ENCODE data around the gene TMEM184B. TPM values are rescaled to one million over a fixed set of nuclear protein-coding genes. Genes with fewer than 3 reads are reported as not detected.
"Not testable (repeated sequence)": the region's sequence is repeated elsewhere in the genome, so short reads cannot be mapped to it uniquely, and the experiment has no call there.

TMEM184B gene
- total RNA-seq, 1 experiment from 2014 or later, result 5.1 TPM

DNA sequence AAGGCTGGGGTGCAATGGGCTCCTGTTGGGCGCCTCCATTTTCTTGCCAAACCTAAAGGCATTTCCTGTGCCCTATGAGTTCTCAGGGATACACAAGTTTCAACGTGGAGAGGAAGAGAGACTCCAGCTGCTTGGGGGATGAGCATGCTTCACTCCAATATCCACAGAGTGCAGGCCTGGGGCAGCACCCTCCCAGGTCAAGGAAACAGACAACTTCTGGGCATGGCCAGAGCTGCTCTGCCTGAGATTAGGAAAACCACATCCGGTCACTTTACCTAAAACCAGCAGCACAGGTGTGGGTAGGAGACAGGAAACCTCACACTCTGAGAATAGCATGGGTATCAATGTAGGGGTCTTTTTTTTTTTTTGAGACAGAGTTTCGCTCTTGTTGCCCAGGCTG lies 28.7 kb downstream of the TMEM184B start:
- Histone ChIP-seq H3K79me2 (ENCODE audit: low read length) (no peaks in the 10 kb centered on the region), H3K4me1 (ENCODE audit: low read length) (peaks cover 44% of the 10 kb centered on the region), H4K20me1 (ENCODE audit: insufficient read depth, low read depth, low read length) (no peaks in the 10 kb centered on the region; the same call in 1 of the 2 replicates), H3K27ac (ENCODE audit: low read length) (no peak overlapping the region), H3K9me3 (ENCODE audit: low read length) (no peaks in the 10 kb centered on the region), H3K4me3 (ENCODE audit: low read length) (no peak overlapping the region), H3K27me3 (ENCODE audit: low read length) (no peaks in the 10 kb centered on the region), H3K36me3 (ENCODE audit: insufficient read depth, low read length) (no peaks in the 10 kb centered on the region), H3K4me2 (ENCODE audit: low read depth, low read length, poor library complexity, severe bottlenecking) (no peak overlapping the region), H3K9ac (ENCODE audit: low read length) (no peak overlapping the region), H2AFZ (ENCODE audit: low read length) (no peak overlapping the region), H3K9me2 (replicated peaks; ENCODE audit: insufficient read depth, low read length) (no peaks in the 10 kb centered on the region)
- DNase-seq, result no peak

DNA sequence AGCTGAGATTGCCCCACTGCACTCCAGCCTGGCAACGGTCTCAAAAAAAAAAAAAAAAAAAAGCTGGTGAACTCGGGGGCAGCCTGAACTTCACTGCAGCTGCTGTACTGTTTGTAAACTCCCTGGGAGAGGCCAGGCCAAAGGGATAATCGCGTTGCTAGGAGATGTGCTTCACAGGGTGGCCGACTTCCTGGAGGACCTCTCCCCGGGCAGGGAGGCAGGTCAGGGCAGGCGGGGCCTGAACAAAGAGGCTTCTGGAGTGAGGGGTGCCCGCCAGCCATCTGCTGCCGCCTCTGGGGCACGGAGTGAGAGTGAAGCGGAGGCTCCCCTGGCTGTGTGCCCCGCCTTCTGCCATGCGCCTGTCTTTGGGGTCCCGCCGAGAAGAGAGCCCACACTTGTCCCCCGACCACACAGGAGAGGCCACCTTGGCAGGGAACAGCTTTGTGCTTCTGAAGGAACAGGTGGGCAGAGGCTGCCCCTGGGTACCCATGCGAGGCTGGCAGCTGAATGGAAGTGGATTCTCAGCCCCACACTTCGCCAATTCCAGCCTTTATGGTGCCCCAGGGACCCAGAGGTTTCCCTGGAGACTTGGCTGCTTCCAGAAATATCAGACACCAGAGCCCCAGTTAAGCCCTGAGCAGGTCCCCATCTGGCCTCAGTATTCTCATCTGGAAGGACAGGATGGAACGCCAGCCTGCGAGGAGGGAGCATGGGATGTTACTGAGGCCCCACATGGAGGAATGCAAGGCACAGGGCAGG lies 29.6 kb downstream of the TMEM184B start:
- no peaks in the 10 kb centered on the region for H3K36me3 ChIP-seq (ENCODE audit: insufficient read depth, low read length)
- H3K79me2 ChIP-seq (ENCODE audit: low read length), result no peaks in the 10 kb centered on the region
- H3K9me2 ChIP-seq (replicated peaks; ENCODE audit: insufficient read depth, low read length), result no peaks in the 10 kb centered on the region
- H3K9me3 ChIP-seq (ENCODE audit: low read length), result no peaks in the 10 kb centered on the region
- no peaks in the 10 kb centered on the region for H3K27me3 ChIP-seq (ENCODE audit: low read length)
- no peak overlapping the region for H3K27ac ChIP-seq (ENCODE audit: low read length)
- H2AFZ ChIP-seq (ENCODE audit: low read length), result no peak overlapping the region
- no peak overlapping the region for H3K4me3 ChIP-seq (ENCODE audit: low read length)
- no peak for DNase-seq
- H3K4me2 ChIP-seq (ENCODE audit: low read depth, low read length, poor library complexity, severe bottlenecking), result no peak overlapping the region
- H4K20me1 ChIP-seq (ENCODE audit: insufficient read depth, low read depth, low read length), result no peaks in the 10 kb centered on the region; the same call in 1 of the 2 replicates
- H3K9ac ChIP-seq (ENCODE audit: low read length), result no peak overlapping the region
- peaks cover 44% of the 10 kb centered on the region for H3K4me1 ChIP-seq (ENCODE audit: low read length)

DNA sequence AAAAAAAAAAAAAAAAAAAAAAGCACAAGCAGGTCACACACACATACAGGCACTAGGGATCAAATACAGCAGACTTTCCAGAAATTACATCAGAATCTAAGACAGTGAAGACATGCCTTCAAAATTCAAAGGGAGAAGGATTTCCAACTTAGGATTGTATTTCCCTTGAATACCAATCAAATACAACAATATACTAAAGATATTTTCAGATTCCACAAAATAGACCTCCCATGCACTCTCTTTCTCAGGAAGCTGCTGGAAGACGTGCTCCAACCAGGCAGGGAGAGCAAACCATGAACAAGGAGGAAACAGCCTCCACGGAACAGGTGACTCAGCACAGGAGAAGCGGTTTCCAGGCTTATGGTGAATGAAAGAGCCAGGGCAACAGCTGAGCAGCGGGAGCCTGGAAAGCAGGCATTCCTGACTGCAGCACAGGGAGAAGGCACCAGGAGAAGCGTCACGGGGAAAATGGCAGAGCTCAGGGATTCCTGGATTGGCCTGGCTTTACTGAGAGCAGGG lies 32.0 kb downstream of the TMEM184B start:
- no peak overlapping the region for H2AFZ ChIP-seq (ENCODE audit: low read length)
- H3K36me3 ChIP-seq (ENCODE audit: insufficient read depth, low read length), result no peaks in the 10 kb centered on the region
- H3K27ac ChIP-seq (ENCODE audit: low read length), result no peak overlapping the region
- H3K27me3 ChIP-seq (ENCODE audit: low read length), result no peaks in the 10 kb centered on the region
- no peak overlapping the region for H3K9ac ChIP-seq (ENCODE audit: low read length)
- no peaks in the 10 kb centered on the region for H3K9me2 ChIP-seq (replicated peaks; ENCODE audit: insufficient read depth, low read length)
- no peak overlapping the region for H3K4me3 ChIP-seq (ENCODE audit: low read length)
- no peaks in the 10 kb centered on the region for H3K79me2 ChIP-seq (ENCODE audit: low read length)
- H3K4me1 ChIP-seq (ENCODE audit: low read length), result peaks cover 28% of the 10 kb centered on the region
- H3K4me2 ChIP-seq (ENCODE audit: low read depth, low read length, poor library complexity, severe bottlenecking), result no peak overlapping the region
- H4K20me1 ChIP-seq (ENCODE audit: insufficient read depth, low read depth, low read length), result no peaks in the 10 kb centered on the region
- H3K9me3 ChIP-seq (ENCODE audit: low read length), result no peaks in the 10 kb centered on the region
- DNase-seq, result no peak

DNA sequence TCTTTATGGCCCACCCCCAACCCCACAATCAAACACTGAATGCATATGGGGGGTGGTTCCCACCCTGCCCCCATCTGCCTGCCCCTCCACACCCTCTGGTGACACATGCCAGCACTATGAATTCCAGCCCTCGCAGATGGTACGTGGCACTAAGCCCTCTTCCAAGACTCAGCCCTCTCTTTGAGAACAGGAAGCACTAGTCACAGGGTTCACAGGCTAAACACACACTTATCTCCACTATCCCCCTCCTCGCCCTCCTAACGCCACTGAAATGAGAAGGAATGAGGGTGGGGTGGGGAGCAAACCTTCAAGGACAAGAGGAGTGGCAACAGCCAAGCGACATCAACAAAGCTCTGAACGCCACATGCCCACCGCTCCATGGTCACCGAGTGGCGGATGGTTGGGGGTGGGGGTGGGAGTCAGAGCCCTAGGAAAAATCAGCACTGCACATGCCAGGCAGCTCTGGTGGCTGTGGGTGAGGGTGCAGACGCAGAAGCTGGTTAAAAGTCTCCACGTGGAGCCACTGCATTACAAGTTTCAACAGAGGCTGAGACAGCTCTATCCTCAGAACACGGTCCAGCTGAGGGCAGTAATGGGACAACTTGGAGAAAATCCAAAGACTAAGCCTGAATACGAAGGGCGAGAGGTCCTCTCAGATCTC lies 33.6 kb downstream of the TMEM184B start:
- no peak overlapping the region for H2AFZ ChIP-seq (ENCODE audit: low read length)
- H3K27ac ChIP-seq (ENCODE audit: low read length), result no peak overlapping the region
- no peaks in the 10 kb centered on the region for H3K79me2 ChIP-seq (ENCODE audit: low read length)
- H3K36me3 ChIP-seq (ENCODE audit: insufficient read depth, low read length), result no peaks in the 10 kb centered on the region
- no peak for DNase-seq
- no peak overlapping the region for H3K9ac ChIP-seq (ENCODE audit: low read length)
- no peaks in the 10 kb centered on the region for H4K20me1 ChIP-seq (ENCODE audit: insufficient read depth, low read depth, low read length)
- H3K4me2 ChIP-seq (ENCODE audit: low read depth, low read length, poor library complexity, severe bottlenecking), result no peak overlapping the region
- no peaks in the 10 kb centered on the region for H3K9me2 ChIP-seq (replicated peaks; ENCODE audit: insufficient read depth, low read length)
- H3K9me3 ChIP-seq (ENCODE audit: low read length), result no peaks in the 10 kb centered on the region
- H3K27me3 ChIP-seq (ENCODE audit: low read length), result no peaks in the 10 kb centered on the region
- H3K4me3 ChIP-seq (ENCODE audit: low read length), result no peak overlapping the region
- H3K4me1 ChIP-seq (ENCODE audit: low read length), result peaks cover 20% of the 10 kb centered on the region

DNA sequence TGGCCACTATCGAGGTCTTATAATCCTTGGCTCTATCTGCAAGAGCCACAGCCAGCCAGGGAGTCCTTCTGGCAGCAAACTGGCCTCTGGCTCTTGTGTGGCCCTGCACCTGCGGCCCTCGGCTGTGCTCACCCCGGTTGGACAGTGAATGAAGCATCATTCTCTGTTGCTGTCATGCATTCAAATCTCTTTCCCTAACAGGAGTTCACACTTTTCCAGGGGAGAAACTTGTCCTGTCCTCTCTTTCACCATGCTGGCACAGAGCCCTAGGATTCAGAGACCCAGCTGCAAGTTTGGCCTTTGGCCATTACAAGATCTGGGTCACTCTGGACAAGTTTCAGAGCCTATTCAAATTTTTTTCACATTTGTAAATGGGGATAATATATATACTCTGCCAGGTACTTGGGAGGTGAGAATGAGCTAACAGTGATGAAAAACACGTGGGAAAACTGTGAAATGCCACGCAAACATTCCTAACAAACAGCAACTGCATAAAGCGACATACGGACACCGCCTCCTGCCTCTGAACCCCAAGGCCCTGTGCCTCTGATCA lies 34.2 kb downstream of the TMEM184B start:
- H3K9ac ChIP-seq (ENCODE audit: low read length), result no peak overlapping the region
- H3K9me3 ChIP-seq (ENCODE audit: low read length), result no peaks in the 10 kb centered on the region
- H3K4me1 ChIP-seq (ENCODE audit: low read length), result peaks cover 13% of the 10 kb centered on the region
- H3K4me2 ChIP-seq (ENCODE audit: low read depth, low read length, poor library complexity, severe bottlenecking), result no peak overlapping the region
- no peaks in the 10 kb centered on the region for H3K27me3 ChIP-seq (ENCODE audit: low read length)
- H3K9me2 ChIP-seq (replicated peaks; ENCODE audit: insufficient read depth, low read length), result no peaks in the 10 kb centered on the region
- H3K79me2 ChIP-seq (ENCODE audit: low read length), result no peaks in the 10 kb centered on the region
- H3K36me3 ChIP-seq (ENCODE audit: insufficient read depth, low read length), result no peaks in the 10 kb centered on the region
- no peaks in the 10 kb centered on the region for H4K20me1 ChIP-seq (ENCODE audit: insufficient read depth, low read depth, low read length)
- DNase-seq, result no peak
- no peak overlapping the region for H3K27ac ChIP-seq (ENCODE audit: low read length)
- no peak overlapping the region for H2AFZ ChIP-seq (ENCODE audit: low read length)
- H3K4me3 ChIP-seq (ENCODE audit: low read length), result no peak overlapping the region

DNA sequence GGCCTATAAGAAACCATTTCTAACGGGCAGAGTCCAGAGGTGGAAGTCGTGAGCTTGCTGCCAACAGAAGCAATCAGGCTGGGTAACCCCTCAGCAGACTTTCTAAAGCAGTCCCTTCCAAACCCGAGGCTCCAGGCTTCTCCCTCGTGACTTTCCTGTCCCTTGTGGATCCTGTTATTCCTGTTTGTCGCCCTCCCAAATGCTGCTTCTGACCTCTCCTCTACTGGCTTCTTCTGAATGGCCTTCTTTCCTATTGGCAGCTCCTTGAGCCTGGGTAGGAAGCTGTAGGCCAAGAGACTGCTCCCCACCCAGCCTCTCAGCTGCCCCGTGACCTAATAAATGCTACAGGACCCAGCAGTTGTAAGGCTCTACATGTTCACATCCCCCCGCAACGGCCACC lies 36.0 kb downstream of the TMEM184B start:
- H3K9me2 ChIP-seq (replicated peaks; ENCODE audit: insufficient read depth, low read length), result no peaks in the 10 kb centered on the region
- H3K4me1 ChIP-seq (ENCODE audit: low read length), result no peaks in the 10 kb centered on the region
- H4K20me1 ChIP-seq (ENCODE audit: insufficient read depth, low read depth, low read length), result no peaks in the 10 kb centered on the region
- H3K4me2 ChIP-seq (ENCODE audit: low read depth, low read length, poor library complexity, severe bottlenecking), result no peak overlapping the region
- H3K4me3 ChIP-seq (ENCODE audit: low read length), result no peak overlapping the region
- H3K27ac ChIP-seq (ENCODE audit: low read length), result no peak overlapping the region
- H2AFZ ChIP-seq (ENCODE audit: low read length), result no peak overlapping the region
- no peak for DNase-seq
- H3K9me3 ChIP-seq (ENCODE audit: low read length), result no peaks in the 10 kb centered on the region
- no peak overlapping the region for H3K9ac ChIP-seq (ENCODE audit: low read length)
- H3K79me2 ChIP-seq (ENCODE audit: low read length), result no peaks in the 10 kb centered on the region
- H3K27me3 ChIP-seq (ENCODE audit: low read length), result no peaks in the 10 kb centered on the region
- no peaks in the 10 kb centered on the region for H3K36me3 ChIP-seq (ENCODE audit: insufficient read depth, low read length)

DNA sequence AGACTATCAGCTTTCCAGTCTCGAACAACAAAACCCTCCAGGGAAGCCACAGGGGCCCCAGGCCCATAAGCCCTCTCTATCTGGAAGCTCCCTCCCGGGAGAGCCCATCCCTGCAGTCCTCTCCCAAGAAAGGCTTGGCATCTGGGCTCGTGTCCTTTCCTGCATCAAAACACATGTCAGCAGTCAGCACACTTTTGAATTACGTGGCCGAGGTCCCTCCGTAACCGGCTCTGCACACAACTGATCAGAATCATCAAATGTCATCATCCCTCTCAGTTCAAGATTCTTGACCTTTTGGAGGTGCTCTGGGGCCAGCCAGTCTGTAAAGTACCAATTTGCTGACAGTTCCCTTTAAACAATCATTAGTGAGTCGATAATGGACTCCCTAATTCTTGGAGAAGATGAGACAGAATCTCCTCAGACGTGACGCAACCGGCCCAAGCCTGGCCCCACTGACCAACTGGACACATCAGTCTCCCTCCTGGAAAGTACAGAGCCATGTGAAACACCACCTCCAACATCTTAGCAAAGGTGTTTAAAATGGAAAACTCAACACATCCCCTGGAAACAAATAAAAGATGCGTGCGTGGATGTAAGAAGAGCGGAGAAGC lies 37.5 kb downstream of the TMEM184B start:
- H3K36me3 ChIP-seq (ENCODE audit: insufficient read depth, low read length), result no peaks in the 10 kb centered on the region

DNA sequence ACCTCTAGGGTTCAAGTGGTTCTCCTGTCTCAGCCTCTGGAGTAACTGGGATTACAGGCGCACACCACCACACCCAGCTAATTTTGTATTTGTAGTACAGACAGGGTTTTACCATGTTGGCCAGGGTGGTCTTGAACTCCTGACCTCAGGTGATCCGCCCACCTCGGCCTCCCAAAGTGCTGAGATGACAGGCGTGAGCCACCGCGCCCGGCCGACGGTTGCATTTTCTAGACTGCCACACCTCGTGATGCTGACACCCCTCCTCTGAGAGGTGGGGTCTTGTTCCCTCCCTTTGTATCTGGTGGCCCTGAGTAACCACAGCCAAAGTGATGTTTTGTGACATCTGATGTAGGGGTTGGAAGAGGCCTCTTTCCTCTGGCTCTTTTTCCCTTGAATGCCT lies 39.0 kb downstream of the TMEM184B start:
- not testable (repeated sequence) for H3K27me3 ChIP-seq (ENCODE audit: low read length); H3K4me3 ChIP-seq (ENCODE audit: low read length); H3K36me3 ChIP-seq (ENCODE audit: insufficient read depth, low read length); H3K9ac ChIP-seq (ENCODE audit: low read length); H4K20me1 ChIP-seq (ENCODE audit: insufficient read depth, low read depth, low read length); H2AFZ ChIP-seq (ENCODE audit: low read length); DNase-seq; H3K27ac ChIP-seq (ENCODE audit: low read length); H3K79me2 ChIP-seq (ENCODE audit: low read length); H3K4me1 ChIP-seq (ENCODE audit: low read length); H3K9me2 ChIP-seq (replicated peaks; ENCODE audit: insufficient read depth, low read length); H3K9me3 ChIP-seq (ENCODE audit: low read length); H3K4me2 ChIP-seq (ENCODE audit: low read depth, low read length, poor library complexity, severe bottlenecking)

More for the DNA sequence above, 37.5 kb downstream of the TMEM184B start:
- no peak overlapping the region for H2AFZ ChIP-seq (ENCODE audit: low read length)
- no peaks in the 10 kb centered on the region for H3K9me3 ChIP-seq (ENCODE audit: low read length)
- H3K9ac ChIP-seq (ENCODE audit: low read length), result no peak overlapping the region
- H3K27ac ChIP-seq (ENCODE audit: low read length), result no peak overlapping the region
- no peaks in the 10 kb centered on the region for H3K4me1 ChIP-seq (ENCODE audit: low read length)
- no peaks in the 10 kb centered on the region for H4K20me1 ChIP-seq (ENCODE audit: insufficient read depth, low read depth, low read length)
- H3K79me2 ChIP-seq (ENCODE audit: low read length), result no peaks in the 10 kb centered on the region
- H3K4me3 ChIP-seq (ENCODE audit: low read length), result no peak overlapping the region
- DNase-seq, result no peak
- H3K4me2 ChIP-seq (ENCODE audit: low read depth, low read length, poor library complexity, severe bottlenecking), result no peak overlapping the region
- H3K9me2 ChIP-seq (replicated peaks; ENCODE audit: insufficient read depth, low read length), result no peaks in the 10 kb centered on the region
- no peaks in the 10 kb centered on the region for H3K27me3 ChIP-seq (ENCODE audit: low read length)

Data from Karpas-422 (cell line).